SH-SY5Y (cell line): ENCODE data around the gene C2CD4C.

Experiments used
- GATA2 ChIP-seq: IDR thresholded peaks from 2 replicates; pipeline ENCODE4 v1.6.1; 2011; ENCODE audit warnings: mild to moderate bottlenecking, low read depth, low read length
- GATA3 ChIP-seq: IDR thresholded peaks from 2 replicates; pipeline ENCODE4 v1.6.1; 2011; ENCODE audit warnings: low read depth, mild to moderate bottlenecking, low read length, moderate library complexity

DNA sequence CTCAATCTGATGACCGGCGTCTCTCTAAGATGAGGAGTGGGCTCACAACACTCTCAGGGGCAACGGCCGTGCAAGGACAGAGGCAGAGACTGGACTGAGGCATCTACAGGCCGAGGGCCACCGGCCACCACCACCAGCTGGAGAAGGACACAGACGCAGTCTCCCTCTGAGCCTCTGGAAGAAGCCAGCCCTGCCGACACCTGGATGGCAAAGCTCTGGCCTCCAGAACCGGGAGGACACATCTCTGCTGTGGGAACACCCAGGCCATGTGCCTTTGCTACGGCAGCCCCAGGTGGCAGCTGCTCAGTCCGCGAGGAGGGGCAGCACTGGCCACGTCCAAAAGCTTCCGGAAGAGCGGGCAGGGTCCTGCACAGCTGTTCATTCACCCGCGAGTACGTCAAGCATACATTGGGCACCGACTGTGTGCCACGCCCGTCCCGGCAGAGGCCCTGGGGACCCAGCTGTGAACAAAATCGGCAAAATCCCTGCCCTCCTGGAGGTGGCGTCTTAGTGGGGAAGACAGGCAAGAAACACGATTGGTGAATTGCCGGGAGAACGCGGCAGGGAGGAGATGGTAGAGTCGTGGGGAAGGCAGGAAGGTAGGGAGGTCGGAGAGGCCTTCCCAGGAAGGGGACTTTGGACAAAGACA, 17.1 kb downstream of the C2CD4C start:
- TF ChIP-seq GATA2 = no peak
- no peak for TF ChIP-seq GATA3
